HG03565 (cell line): Measurements from ENCODE around the gene GSTO1.

Experiments
- ATAC-seq: cut with Tn5 transposase; IDR thresholded peaks from one replicate; pipeline ENCODE4 v1.9.1; 2021; ENCODE audit warnings: mild to moderate bottlenecking, moderate library complexity; ENCODE audit not compliant: unreplicated experiment

Gene GSTO1

GRCh38 chr10:104303594-104304355 lies 49.1 kb downstream of the GSTO1 start:
- ATAC-seq, result no peak

- ATAC-seq, result no peak
Observed at GRCh38 chr10:104304356-104304745, 49.7 kb downstream of the GSTO1 start.

DNA sequence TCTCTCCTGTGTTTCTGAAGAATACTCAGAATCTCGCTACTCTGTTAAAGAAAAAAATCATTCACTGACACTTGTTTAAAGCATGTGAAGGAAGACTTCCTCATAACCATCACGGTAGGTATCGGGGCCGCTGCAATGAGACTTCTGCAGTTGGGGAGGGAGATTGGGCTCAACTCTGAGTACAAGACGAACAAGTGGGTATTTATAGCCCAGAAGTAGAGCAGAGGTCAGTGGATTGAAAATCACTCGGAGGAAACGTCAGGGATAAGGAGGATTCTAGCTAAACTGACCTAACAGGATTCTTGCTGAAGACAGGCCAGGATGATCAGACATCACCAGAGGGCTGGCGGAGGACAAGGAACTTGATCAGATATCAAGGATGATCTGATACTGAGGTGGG lies 50.2 kb downstream of the GSTO1 start:
- no peak for ATAC-seq

- ATAC-seq, result no peak
Observed at GRCh38 chr10:104306897-104307296, 52.2 kb downstream of the GSTO1 start.

DNA sequence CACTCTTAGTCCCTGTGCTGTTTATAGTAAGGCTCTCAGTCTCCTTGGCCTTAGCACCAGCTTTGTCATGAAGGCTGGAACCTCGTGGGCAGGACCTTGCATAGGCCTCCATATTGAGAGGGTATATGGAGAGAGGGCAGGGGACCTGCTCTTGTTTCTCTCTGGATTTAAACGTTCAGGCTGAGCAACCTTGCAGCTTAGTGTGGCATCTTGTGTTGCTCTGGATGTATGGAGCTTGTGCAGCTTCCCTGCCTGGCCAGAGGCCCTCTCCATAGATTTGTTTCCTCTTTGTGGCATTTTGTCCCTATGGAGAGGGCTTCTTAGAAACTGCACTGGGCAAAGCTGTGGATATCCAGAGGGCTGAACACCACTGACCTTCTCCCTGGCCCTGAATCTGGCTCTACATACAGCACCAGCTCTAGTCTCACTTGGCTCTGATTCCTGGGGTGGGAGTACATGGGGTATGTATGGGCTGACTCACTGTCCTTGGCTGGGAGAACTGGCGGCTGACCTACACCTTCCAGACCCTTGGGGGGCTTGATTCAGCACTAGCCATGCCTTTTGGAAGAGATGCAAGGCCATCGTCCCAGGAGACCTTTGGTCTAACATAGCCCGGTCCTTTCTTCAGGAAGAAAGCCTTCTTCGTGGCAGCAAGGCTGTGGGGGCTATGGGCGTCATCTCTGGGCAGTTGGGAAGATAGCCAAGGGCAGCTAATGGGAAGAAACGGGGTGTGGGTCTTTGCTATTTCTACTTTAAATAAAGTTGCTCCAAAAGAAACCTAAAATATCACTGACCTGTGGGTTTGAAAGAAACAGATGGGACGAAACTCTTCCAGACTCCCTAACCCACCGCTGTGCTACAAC lies 53.1 kb downstream of the GSTO1 start:
- no peak for ATAC-seq

DNA sequence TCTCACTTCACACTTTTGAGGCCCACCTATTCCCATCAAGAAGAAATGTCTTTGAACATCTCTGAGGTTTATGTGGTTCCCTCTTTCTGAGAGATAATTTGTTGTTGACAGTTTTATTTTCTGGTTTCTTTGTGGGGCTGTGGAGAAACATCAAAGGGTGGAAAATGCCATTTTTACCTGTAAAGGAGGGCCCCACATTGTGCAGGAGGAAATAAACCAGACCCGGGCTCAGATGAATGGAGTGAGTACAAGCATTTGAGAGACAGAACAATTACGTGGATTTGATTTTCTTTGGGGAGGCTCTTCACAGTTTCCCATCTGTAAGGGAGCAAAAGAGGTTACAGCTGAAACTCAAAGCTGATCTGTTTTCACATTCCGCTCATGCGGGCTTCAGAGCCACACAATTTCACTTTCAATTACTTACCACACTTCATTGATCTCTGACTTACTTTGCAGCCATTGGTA lies 53.8 kb downstream of the GSTO1 start:
- ATAC-seq, result peak; percentile 81

DNA sequence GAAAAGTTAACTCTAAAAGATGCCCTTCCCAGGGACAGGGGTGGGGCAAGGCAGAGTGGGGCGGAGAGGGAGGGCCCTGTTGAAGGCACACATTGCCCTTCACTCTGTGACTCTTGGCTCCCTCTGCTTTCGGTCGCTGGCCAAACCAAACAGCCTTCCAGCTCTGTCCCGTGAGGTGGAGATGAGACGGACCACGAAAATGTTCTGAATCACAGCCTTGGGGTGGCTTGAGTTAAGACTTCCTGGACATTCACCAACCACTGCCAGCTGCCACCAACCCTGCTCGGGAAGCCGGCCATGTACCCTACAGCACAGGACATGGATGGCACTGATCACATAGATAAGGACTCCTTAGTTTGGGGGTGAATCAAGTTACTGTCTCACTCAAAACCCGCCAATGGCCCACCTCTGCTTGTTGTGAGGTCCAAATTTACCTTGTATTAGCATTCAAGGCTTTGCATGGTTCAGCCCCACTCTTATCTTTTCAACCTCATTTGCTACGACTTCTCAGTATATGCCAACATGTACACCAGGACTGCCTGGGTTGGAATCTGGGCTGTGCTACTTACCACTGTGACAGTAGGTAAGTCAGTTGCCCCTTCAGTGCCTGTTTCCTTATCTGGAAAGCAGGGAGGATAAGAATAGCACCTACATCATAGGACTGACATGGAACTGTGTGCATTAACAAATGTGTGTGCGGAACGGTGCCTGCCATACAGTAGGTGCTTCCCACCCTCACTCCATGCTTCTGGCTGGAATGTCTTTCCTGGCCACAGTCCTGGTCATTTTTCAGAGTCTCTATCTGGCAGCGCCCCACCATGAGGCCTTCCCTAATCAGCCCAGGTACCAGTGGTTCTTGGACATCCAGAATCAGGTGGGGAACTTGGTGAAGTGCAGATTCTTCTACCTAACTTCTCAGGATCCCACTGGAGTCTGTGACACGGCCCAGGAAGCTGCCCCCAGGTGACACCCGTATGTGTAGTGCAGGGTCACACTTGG lies 55.6 kb downstream of the GSTO1 start:
- ATAC-seq, result no peak

DNA sequence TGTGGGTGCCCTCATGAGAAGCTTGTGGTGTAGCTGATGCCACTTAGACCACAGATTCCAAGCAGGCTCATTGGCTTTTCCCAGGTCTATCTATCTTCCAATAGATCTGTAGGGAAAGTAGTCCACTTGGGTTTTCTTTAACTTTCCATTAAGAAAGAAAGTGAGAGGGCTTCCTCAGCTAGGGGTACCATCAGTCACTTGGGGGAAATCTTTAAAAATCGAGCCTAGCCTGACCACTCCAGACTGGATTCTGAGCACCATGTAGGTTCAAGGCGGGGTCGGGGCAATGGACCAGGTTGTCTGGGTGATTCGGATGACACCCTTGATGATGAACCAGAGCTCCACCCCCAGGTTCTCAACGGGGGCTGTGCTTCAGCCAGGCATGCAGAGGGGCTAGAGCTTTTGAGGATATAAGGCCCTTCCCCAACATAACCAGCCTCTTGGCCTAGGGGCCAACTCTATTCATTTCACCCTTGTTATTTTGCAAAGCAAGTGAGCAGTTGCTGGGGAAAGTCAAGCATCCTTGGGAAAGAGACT lies 56.6 kb downstream of the GSTO1 start:
- no peak for ATAC-seq

DNA sequence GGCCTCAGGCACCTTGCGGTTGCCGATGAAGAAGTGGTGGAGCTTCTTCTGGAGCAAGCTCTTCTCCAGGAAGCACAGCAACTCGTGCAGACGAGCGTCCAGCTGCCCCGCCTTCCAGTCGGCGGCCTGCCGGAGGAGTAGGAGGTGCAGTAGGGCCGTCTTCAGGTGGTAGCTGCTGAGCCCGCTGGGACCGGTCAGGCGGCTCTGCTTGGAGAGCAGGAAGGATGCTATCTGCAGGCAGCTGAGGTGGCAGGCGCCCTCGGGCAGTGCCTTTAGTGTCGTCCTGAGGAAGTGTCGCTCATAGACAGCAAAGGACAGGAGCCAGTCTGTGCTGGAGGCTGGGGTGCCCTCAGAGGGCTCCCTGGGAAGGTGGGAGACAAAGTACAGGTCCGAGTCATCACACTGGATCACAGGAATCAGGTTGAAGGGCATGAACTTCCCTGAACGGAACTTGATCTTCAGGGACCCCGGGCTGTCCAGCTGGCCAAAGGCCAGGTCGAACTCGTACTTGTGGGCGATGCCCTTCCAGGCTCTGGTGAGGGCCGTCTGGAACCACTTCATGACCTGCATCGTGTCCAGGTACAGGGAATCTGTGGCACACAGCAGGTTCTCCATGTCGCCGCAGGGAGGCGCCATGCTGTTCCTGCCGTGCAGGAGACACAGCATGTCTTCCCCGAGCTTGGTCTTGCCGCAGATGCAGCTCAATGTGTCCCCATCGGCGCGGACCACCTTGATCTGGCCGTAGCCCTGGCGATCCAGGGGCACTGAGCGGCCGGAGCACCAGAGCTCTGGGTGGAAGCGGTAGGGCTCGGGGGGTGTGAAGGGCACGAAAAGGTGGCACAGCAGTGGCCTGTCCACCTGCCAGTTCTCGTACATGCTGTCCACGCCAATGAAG lies 60.1 kb downstream of the GSTO1 start:
- no peak for ATAC-seq

GRCh38 chr10:104315486-104315921 lies 60.8 kb downstream of the GSTO1 start:
- ATAC-seq, result no peak

GRCh38 chr10:104316321-104317099 lies 61.8 kb downstream of the GSTO1 start:
- ATAC-seq, result no peak
